ENCODE data around the gene GSG1L.

The GSG1L gene

GRCh38 chr16:28105297-28105696 lies 41.8 kb upstream of the GSG1L start:
- DNase-seq (ENCODE audit: insufficient read length, low spot score) (no peak), FAIRE-seq (no peak)
- no peak for TF ChIP-seq POU2F2 (IDR thresholded peaks at IDR 0.05; ENCODE audit: low read depth, low read length)
- TF ChIP-seq POLR2AphosphoS5 (IDR thresholded peaks at IDR 0.05; ENCODE audit: low read depth, low read length), result no peak
- TF ChIP-seq SPI1 (IDR thresholded peaks at IDR 0.05; ENCODE audit: low read depth, low read length), result no peak
- TF ChIP-seq PAX5 (IDR thresholded peaks at IDR 0.05; ENCODE audit: insufficient read depth, low read length, severe bottlenecking), result no peak
- no peak for TF ChIP-seq TAF1 (IDR thresholded peaks at IDR 0.05; ENCODE audit: low read depth, low read length)
- no peak for TF ChIP-seq POLR2A (IDR thresholded peaks at IDR 0.05; ENCODE audit: low read depth, low read length)

GRCh38 chr16:28104404-28104803 lies 40.9 kb upstream of the GSG1L start:
- FAIRE-seq (no peak), DNase-seq (ENCODE audit: insufficient read length, low spot score) (no peak)
- no peak for TF ChIP-seq POU2F2 (IDR thresholded peaks at IDR 0.05; ENCODE audit: low read depth, low read length)
- TF ChIP-seq TAF1 (IDR thresholded peaks at IDR 0.05; ENCODE audit: low read depth, low read length), result no peak
- no peak for TF ChIP-seq POLR2AphosphoS5 (IDR thresholded peaks at IDR 0.05; ENCODE audit: low read depth, low read length)
- TF ChIP-seq SPI1 (IDR thresholded peaks at IDR 0.05; ENCODE audit: low read depth, low read length), result no peak
- TF ChIP-seq POLR2A (IDR thresholded peaks at IDR 0.05; ENCODE audit: low read depth, low read length), result no peak
- TF ChIP-seq PAX5 (IDR thresholded peaks at IDR 0.05; ENCODE audit: insufficient read depth, low read length, severe bottlenecking), result no peak

- DNase-seq (ENCODE audit: insufficient read length, low spot score), result no peak
Observed at GRCh38 chr16:28103516-28104170, 40.1 kb upstream of the GSG1L start.

GRCh38 chr16:28101533-28101890 lies 38.0 kb upstream of the GSG1L start:
- FAIRE-seq, result no peak
- no peak for DNase-seq (ENCODE audit: insufficient read length, low spot score)
- no peak for TF ChIP-seq TAF1 (IDR thresholded peaks at IDR 0.05; ENCODE audit: low read depth, low read length)

More at GRCh38 chr16:28103516-28104170, 40.1 kb upstream of the GSG1L start:
- no peak for FAIRE-seq
- TF ChIP-seq POLR2A (IDR thresholded peaks at IDR 0.05; ENCODE audit: low read depth, low read length), result no peak
- TF ChIP-seq POU2F2 (IDR thresholded peaks at IDR 0.05; ENCODE audit: low read depth, low read length), result no peak
- TF ChIP-seq SPI1 (IDR thresholded peaks at IDR 0.05; ENCODE audit: low read depth, low read length), result no peak
- TF ChIP-seq PAX5 (IDR thresholded peaks at IDR 0.05; ENCODE audit: insufficient read depth, low read length, severe bottlenecking), result no peak
- TF ChIP-seq TAF1 (IDR thresholded peaks at IDR 0.05; ENCODE audit: low read depth, low read length), result no peak
- TF ChIP-seq POLR2AphosphoS5 (IDR thresholded peaks at IDR 0.05; ENCODE audit: low read depth, low read length), result no peak

GRCh38 chr16:28100810-28101532 lies 37.5 kb upstream of the GSG1L start:
- FAIRE-seq (no peak), DNase-seq (ENCODE audit: insufficient read length, low spot score) (no peak)
- TF ChIP-seq SPI1 (IDR thresholded peaks at IDR 0.05; ENCODE audit: low read depth, low read length) (no peak), TAF1 (IDR thresholded peaks at IDR 0.05; ENCODE audit: low read depth, low read length) (no peak), PAX5 (IDR thresholded peaks at IDR 0.05; ENCODE audit: insufficient read depth, low read length, severe bottlenecking) (no peak), POU2F2 (IDR thresholded peaks at IDR 0.05; ENCODE audit: low read depth, low read length) (no peak), POLR2AphosphoS5 (IDR thresholded peaks at IDR 0.05; ENCODE audit: low read depth, low read length) (no peak), POLR2A (IDR thresholded peaks at IDR 0.05; ENCODE audit: low read depth, low read length) (no peak)

GRCh38 chr16:28098959-28099945 lies 35.7 kb upstream of the GSG1L start:
- TF ChIP-seq PAX5 (IDR thresholded peaks at IDR 0.05; ENCODE audit: insufficient read depth, low read length, severe bottlenecking), result no peak
- no peak for TF ChIP-seq POLR2AphosphoS5 (IDR thresholded peaks at IDR 0.05; ENCODE audit: low read depth, low read length)
- TF ChIP-seq SPI1 (IDR thresholded peaks at IDR 0.05; ENCODE audit: low read depth, low read length), result no peak
- TF ChIP-seq POLR2A (IDR thresholded peaks at IDR 0.05; ENCODE audit: low read depth, low read length), result no peak
- TF ChIP-seq TAF1 (IDR thresholded peaks at IDR 0.05; ENCODE audit: low read depth, low read length), result no peak
- no peak for TF ChIP-seq POU2F2 (IDR thresholded peaks at IDR 0.05; ENCODE audit: low read depth, low read length)
- DNase-seq (ENCODE audit: insufficient read length, low spot score) (no peak), FAIRE-seq (no peak)

- TF ChIP-seq POU2F2 (IDR thresholded peaks at IDR 0.05; ENCODE audit: low read depth, low read length), result no peak
- no peak for TF ChIP-seq TAF1 (IDR thresholded peaks at IDR 0.05; ENCODE audit: low read depth, low read length)
- no peak for TF ChIP-seq PAX5 (IDR thresholded peaks at IDR 0.05; ENCODE audit: insufficient read depth, low read length, severe bottlenecking)
- no peak for TF ChIP-seq POLR2A (IDR thresholded peaks at IDR 0.05; ENCODE audit: low read depth, low read length)
- TF ChIP-seq POLR2AphosphoS5 (IDR thresholded peaks at IDR 0.05; ENCODE audit: low read depth, low read length), result no peak
- TF ChIP-seq SPI1 (IDR thresholded peaks at IDR 0.05; ENCODE audit: low read depth, low read length), result no peak
- no peak for FAIRE-seq
Observed at GRCh38 chr16:28098171-28098958, 34.9 kb upstream of the GSG1L start.

GRCh38 chr16:28096983-28097899 lies 33.7 kb upstream of the GSG1L start:
- FAIRE-seq (no peak), DNase-seq (ENCODE audit: insufficient read length, low spot score) (no peak)
- TF ChIP-seq PAX5 (IDR thresholded peaks at IDR 0.05; ENCODE audit: insufficient read depth, low read length, severe bottlenecking), result no peak
- TF ChIP-seq SPI1 (IDR thresholded peaks at IDR 0.05; ENCODE audit: low read depth, low read length), result no peak
- no peak for TF ChIP-seq POLR2A (IDR thresholded peaks at IDR 0.05; ENCODE audit: low read depth, low read length)
- no peak for TF ChIP-seq POU2F2 (IDR thresholded peaks at IDR 0.05; ENCODE audit: low read depth, low read length)
- no peak for TF ChIP-seq POLR2AphosphoS5 (IDR thresholded peaks at IDR 0.05; ENCODE audit: low read depth, low read length)
- TF ChIP-seq TAF1 (IDR thresholded peaks at IDR 0.05; ENCODE audit: low read depth, low read length), result no peak

More at GRCh38 chr16:28098171-28098958, 34.9 kb upstream of the GSG1L start:
- no peak for DNase-seq (ENCODE audit: insufficient read length, low spot score)
